H1 (cell line): ENCODE data around the gene STAT5A. TPM values are rescaled to one million over a fixed set of nuclear protein-coding genes. Genes with fewer than 3 reads are reported as not detected.

Source experiments
- BACH1 ChIP-seq: IDR thresholded peaks from 2 replicates; pipeline ENCODE4 v1.6.1; 2012; ENCODE audit warnings: low read length, improper control_type of control experiment
- BCL11A ChIP-seq, 2 experiments: IDR thresholded peaks; one replicate each; pipeline ENCODE4 v1.6.1; 2011; ENCODE audit warnings: low read depth in 2 of 2, low read length in 2 of 2, mild to moderate bottlenecking in 2 of 2
- BRCA1 ChIP-seq: IDR thresholded peaks from 2 replicates; pipeline ENCODE4 v1.6.1; 2012; ENCODE audit warnings: low read depth, low read length, improper control_type of control experiment
- CHD1 ChIP-seq: IDR thresholded peaks from 2 replicates; pipeline ENCODE4 v1.6.1; 2012; ENCODE audit warnings: low read depth, low read length, improper control_type of control experiment
- CTBP2 ChIP-seq: IDR thresholded peaks from 2 replicates; pipeline ENCODE4 v1.7.0; 2011; ENCODE audit warnings: borderline replicate concordance, mild to moderate bottlenecking, moderate library complexity, mixed read lengths, low read length; ENCODE audit not compliant: insufficient read depth, insufficient read length
- CTCF ChIP-seq, 3 experiments: IDR thresholded peaks; 1 replicate in 2 of 3; 2 replicates in 1 of 3; pipeline versions ENCODE4 v1.5.1 to v1.6.1; 2011; ENCODE audit warnings: low read length in 3 of 3, mild to moderate bottlenecking in 3 of 3, inconsistent platforms in 2 of 3, low read depth in 1 of 3, moderate library complexity in 1 of 3; ENCODE audit not compliant: insufficient read depth in 1 of 3; ENCODE audit errors: control extremely low read depth in 1 of 3
- E2F6 ChIP-seq: IDR thresholded peaks from 2 replicates; pipeline ENCODE4 v1.6.1; 2012; ENCODE audit warnings: inconsistent platforms
- EZH2 ChIP-seq: fragments of 200-600 bp; sonication (generic); IDR thresholded peaks from 2 replicates; pipeline ENCODE4 v1.7.1; 2012; ENCODE audit warnings: low read depth, mild to moderate bottlenecking, moderate library complexity, low read length, inconsistent platforms; ENCODE audit not compliant: severe bottlenecking
- FOSL1 ChIP-seq: IDR thresholded peaks from 2 replicates; pipeline ENCODE4 v1.6.1; 2011; ENCODE audit warnings: mild to moderate bottlenecking, low read depth, low read length, moderate library complexity; ENCODE audit not compliant: insufficient read depth
- GTF2F1 ChIP-seq: IDR thresholded peaks from 2 replicates; pipeline ENCODE4 v1.6.1; 2012; ENCODE audit warnings: low read depth, low read length, improper control_type of control experiment, borderline replicate concordance
- KDM4A ChIP-seq: IDR thresholded peaks from one replicate; pipeline ENCODE4 v1.7.1; 2012; ENCODE audit warnings: low read depth, mild to moderate bottlenecking, moderate library complexity, low read length, inconsistent platforms; ENCODE audit not compliant: severe bottlenecking
- PHF8 ChIP-seq: fragments of 200-600 bp; sonication (generic); conservative IDR thresholded peaks from 2 replicates; pipeline ENCODE4 v1.7.1; 2012; ENCODE audit warnings: low read depth, mild to moderate bottlenecking, inconsistent platforms, low read length, moderate library complexity
- POU5F1 ChIP-seq: IDR thresholded peaks from 2 replicates; pipeline ENCODE4 v1.6.1; 2011; ENCODE audit warnings: low read depth, mild to moderate bottlenecking, low read length, moderate library complexity
- SIRT6 ChIP-seq: IDR thresholded peaks from one replicate; pipeline ENCODE4 v1.7.1; 2012; ENCODE audit warnings: low read length, inconsistent platforms
- SIX5 ChIP-seq: IDR thresholded peaks from 2 replicates; pipeline ENCODE4 v1.6.1; 2011; ENCODE audit warnings: mild to moderate bottlenecking, low read depth, low read length
- SP2 ChIP-seq: IDR thresholded peaks from 2 replicates; pipeline ENCODE4 v1.6.1; 2012; ENCODE audit warnings: mild to moderate bottlenecking, low read length, inconsistent platforms
- SP4 ChIP-seq: IDR thresholded peaks from 2 replicates; pipeline ENCODE4 v1.6.1; 2012; ENCODE audit warnings: low read length, inconsistent platforms
- SUZ12 ChIP-seq: fragments of 200-600 bp; sonication (generic); IDR thresholded peaks from 2 replicates; pipeline ENCODE4 v1.6.1; 2012; ENCODE audit warnings: mild to moderate bottlenecking, inconsistent platforms, low read length, moderate library complexity, mixed read lengths
- TAF1 ChIP-seq: IDR thresholded peaks from 2 replicates; pipeline ENCODE4 v1.6.1; 2011; ENCODE audit warnings: mild to moderate bottlenecking, low read depth, low read length
- polyA plus RNA-seq, 7 experiments: library from polyadenylated mRNA; depleted of rRNA in 3 of 7; stranded (reverse) in 5 of 7; unstranded in 2 of 7; fragments of >200 nt in 5 of 7; fragments of 200-250 nt in 2 of 7; gene quantifications; 1 replicate in 5 of 7; 2 replicates in 1 of 7; 4 replicates in 1 of 7; pipeline versions ENCODE4 v1.2.1 to v1.2.3, GENCODE V29; 2011 to 2013; ENCODE audit warnings: missing spikeins in 2 of 7, mixed read lengths in 2 of 7
- total RNA-seq: library from RNA; stranded (reverse); fragmentation: NEBNext Ultra II Directional; extraction: Animal tissue kit (Norgen Biotek cat#: 25700); gene quantifications from 2 replicates; pipeline ENCODE4 v1.2.1, GENCODE V29; 2021
- TF ChIP-seq, protein P1 (sequence below): IDR thresholded peaks from 2 replicates; pipeline ENCODE4 v1.6.1; 2011; ENCODE audit warnings: low read length, improper control_type of control experiment

The STAT5A gene
- total and polyA plus RNA-seq, 2 of the 8 experiments (the other 6 are each of a cell fraction or from before 2014, with no cell fraction given): 4.2 to 5.4 TPM

- TF ChIP-seq POU5F1 (peak; percentile 38; the same call in 1 of the 2 replicates), FOSL1 (no peak), BRCA1 (no peak), CTCF (IDR thresholded peaks at IDR 0.05; ENCODE audit: control extremely low read depth in 1 of 3, insufficient read depth in 1 of 3, low read depth in 1 of 3, low read length in 3 of 3) (no peak), SIRT6 (no peak), SP4 (no peak), BACH1 (no peak), EZH2 (no peak), TAF1 (peak; percentile 68), CTBP2 (no peak), CHD1 (no peak), SUZ12 (no peak), BCL11A (IDR thresholded peaks at IDR 0.05; ENCODE audit: low read depth in 2 of 2, low read length in 2 of 2) (no peak), SP2 (no peak), GTF2F1 (no peak), KDM4A (no peak), PHF8 (no peak), SIX5 (no peak), E2F6 (no peak)
- TF ChIP-seq, protein P1, sequence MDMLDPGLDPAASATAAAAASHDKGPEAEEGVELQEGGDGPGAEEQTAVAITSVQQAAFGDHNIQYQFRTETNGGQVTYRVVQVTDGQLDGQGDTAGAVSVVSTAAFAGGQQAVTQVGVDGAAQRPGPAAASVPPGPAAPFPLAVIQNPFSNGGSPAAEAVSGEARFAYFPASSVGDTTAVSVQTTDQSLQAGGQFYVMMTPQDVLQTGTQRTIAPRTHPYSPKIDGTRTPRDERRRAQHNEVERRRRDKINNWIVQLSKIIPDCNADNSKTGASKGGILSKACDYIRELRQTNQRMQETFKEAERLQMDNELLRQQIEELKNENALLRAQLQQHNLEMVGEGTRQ: no peak
These were observed 41.0 kb downstream of the STAT5A start (continued) for GRCh38 chr17:42329025-42329976.
